HG03442 (cell line): ENCODE data around the gene CFAP299.

Experiments used
- ATAC-seq: cut with Tn5 transposase; IDR thresholded peaks from one replicate; pipeline ENCODE4 v1.9.1; 2021; ENCODE audit warnings: mild to moderate bottlenecking, moderate library complexity; ENCODE audit not compliant: unreplicated experiment

Gene CFAP299

DNA sequence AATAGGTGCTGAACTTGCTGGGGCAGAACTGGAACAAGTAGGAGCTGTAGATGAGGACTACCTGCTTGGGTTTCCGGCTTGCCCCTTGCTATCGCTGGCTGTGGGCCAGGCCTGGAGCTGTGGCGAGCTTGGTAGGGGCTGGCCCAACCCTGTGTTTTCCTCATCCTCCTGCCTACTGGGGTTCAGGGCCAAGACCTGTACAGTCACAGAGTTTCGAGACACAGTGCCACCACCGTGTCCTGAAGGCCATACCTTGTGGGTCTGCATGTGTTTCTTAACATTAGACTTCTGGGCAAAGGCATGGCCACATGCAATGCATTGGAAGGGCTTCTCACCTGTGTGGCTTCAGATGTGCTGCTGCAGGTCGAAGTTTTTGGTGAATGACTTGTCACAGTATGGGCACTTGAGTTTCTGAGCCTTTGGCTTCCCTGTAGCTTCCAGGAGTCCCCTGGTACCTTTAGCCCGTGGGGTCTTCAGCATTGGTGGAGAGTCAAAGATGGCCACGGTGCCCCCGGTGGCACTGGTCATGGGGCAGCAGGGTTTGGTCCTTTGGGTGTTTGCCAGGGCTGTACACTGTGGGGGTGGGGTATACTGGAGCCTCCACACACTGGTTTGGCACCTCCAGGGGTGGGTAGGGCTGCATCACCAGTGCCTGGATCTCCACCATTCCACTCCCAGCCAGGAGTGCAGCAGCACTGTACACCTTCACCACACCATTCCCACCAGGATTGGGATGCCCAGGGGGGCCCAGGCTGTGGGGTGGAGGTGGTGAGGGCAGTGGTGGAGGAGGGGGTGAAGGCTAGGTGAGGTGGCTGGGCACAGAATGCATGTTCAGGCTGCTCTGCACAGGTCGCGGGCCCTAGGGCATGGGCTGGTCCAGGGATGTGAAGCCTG is 52.1 kb downstream of the CFAP299 start:
- ATAC-seq = no peak

DNA sequence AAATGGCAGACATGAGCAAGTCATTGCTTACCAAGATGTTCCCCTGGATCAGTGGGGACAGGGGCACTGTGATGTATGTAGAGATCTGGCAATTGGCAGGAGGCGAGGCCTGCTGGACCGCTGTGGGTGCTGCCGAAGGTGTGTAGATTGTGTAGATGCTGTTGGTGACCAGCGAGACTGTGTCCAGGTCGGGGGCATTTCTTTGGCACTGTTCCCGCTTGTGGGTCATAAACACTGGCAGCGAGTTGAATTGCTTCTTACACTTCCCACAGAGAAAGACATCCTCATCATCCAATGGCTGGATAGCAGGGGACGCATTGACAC is 52.7 kb downstream of the CFAP299 start:
- no peak for ATAC-seq

GRCh38 chr4:80390178-80390577 is 54.6 kb downstream of the CFAP299 start:
- ATAC-seq = no peak

DNA sequence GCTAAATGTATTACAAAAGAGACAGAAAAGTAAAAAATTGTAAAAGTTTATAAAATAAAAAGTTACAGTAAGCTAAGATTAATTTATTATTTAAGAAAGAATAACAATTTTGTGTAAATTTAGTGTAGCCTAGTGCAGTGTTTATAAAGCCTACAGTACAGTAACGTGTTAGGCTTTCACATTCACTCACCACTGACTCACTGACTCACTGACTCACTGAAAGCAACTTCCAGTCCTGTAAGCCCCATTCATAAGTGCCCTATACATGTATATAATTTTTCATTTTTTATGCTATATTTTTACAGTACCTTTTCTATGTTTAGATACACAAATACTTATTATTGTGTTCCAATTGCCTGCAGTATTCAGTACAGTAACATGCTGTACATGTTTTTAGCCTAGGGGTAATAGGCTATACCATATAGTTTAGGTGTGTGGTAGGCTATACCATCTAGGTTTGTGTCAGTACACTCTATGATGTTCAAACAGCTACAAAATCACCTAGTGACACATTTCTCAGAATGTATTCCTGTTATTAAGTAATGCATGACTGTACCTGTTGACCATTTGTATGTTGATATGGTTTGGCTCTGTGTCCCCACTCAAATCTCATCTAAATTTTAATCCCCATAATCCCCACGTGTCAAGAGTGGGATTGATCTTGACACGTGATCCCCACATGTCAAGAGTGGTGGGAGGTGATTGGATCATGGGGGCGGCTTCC is 57.9 kb downstream of the CFAP299 start:
- ATAC-seq = peak; percentile 79

DNA sequence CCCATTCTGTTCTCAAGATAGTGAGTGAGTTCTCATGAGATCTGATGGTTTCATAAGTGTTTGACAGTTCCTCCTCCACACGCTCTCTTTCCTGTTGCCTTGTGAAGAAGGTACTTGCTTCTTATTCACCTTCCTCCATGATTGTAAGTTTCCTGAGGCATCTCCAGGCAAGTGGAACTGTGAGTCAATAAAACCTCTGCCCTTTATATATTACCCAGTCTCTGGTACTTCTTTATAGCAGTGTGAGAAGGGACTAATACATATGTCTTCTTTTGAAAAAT is 58.4 kb downstream of the CFAP299 start:
- no peak for ATAC-seq

GRCh38 chr4:80407246-80407645 is 71.7 kb downstream of the CFAP299 start:
- no peak for ATAC-seq

DNA sequence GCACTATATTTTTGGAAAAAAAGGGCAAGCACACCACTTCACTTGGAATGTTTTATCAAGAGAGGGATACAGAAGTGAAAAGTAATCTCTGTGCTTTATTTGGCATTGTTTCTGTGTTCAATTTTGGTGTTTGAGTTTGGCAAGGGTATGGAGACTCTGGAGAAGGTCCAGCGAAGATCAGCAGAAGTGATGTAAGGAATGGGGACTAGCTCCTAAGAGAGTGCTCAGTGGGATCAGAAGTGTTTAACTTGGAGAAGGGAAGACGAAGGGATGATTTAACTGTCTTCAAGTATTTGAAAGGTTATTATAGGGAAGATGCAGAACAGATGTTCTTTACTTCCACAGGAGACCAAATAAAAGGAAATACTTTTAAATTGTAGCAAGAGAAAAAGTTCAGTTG is 74.3 kb downstream of the CFAP299 start:
- no peak for ATAC-seq

DNA sequence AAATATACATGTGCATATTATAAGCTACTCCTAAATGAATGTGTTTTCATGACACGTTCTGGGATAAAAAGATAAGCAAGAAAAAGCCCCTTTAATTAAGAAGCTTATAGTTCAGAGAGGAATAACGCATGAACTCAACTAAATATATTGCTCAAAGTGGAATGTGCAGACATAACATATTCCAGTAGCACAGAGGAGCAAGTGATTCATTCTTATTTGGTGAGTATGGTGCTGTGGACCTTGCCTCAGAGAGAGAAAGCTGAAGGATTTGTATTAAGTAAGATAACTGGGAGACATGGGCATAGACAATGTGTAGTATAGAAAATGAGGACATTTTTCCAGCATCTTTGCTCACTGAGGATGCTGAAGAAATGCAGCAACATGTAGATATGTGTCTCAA is 76.8 kb downstream of the CFAP299 start:
- no peak for ATAC-seq

- no peak for ATAC-seq
These were observed 77.6 kb downstream of the CFAP299 start for GRCh38 chr4:80413086-80413485.

DNA sequence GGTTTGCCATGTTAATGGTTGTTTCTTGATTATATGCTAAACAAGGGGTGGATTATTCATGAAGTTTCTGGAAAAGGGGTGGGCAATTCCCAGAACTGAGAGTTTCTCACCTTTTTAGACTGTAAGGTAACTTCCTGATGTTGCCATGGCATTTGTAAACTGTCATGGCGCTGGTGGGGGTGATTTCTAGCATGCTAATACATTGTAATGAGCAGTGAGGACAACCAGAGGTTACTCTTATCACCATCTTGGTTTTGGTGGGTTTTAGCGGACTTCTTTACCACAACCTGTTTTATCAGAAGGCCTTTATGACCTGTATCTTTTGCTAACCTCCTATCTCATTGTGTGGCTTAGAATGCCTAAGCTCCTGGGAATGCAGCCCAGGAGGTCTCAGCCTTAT is 81.5 kb downstream of the CFAP299 start:
- ATAC-seq = no peak

GRCh38 chr4:80419946-80420345 is 84.4 kb downstream of the CFAP299 start:
- no peak for ATAC-seq

DNA sequence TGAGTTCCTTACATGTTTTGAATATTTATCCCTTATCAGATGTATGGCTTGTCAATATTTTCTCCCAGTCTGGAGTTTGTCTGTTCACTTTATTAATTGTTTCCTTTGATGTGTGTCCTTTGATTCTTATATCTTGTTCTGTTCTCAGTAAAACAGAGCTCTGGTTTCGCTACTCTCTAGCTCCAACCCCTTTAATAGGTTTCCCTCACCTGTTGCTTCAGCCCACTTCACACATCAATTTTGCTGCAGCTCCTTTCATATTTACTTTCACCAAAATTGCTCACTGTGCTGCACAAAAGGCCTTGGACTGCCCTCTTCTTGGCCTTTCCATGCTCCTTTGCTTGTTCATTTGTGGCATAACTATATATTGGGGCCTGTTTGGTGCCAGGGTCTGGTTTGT is 85.1 kb downstream of the CFAP299 start:
- no peak for ATAC-seq

GRCh38 chr4:80422727-80423404 is 87.3 kb downstream of the CFAP299 start:
- ATAC-seq = peak; percentile 68

- ATAC-seq = no peak
These were observed 88.2 kb downstream of the CFAP299 start for GRCh38 chr4:80423553-80424224.

DNA sequence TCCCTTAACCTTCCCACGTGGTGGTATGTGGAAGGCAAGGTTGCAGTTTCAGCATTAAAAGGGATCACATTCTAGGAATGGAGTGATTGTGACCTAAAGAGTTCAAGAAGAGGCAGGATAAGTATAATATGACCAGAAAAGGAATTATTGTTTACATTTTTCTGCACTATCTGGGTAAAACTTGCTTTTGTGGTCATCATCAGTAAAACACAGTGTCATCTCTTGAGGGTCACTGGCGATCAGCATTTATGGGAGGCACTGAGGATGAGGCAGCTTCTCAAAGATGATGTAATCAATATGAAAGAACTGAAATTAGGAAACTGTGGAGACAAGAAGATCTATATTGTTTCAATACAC is 88.7 kb downstream of the CFAP299 start:
- no peak for ATAC-seq

- no peak for ATAC-seq
These were observed 89.9 kb downstream of the CFAP299 start for GRCh38 chr4:80425124-80426100.

DNA sequence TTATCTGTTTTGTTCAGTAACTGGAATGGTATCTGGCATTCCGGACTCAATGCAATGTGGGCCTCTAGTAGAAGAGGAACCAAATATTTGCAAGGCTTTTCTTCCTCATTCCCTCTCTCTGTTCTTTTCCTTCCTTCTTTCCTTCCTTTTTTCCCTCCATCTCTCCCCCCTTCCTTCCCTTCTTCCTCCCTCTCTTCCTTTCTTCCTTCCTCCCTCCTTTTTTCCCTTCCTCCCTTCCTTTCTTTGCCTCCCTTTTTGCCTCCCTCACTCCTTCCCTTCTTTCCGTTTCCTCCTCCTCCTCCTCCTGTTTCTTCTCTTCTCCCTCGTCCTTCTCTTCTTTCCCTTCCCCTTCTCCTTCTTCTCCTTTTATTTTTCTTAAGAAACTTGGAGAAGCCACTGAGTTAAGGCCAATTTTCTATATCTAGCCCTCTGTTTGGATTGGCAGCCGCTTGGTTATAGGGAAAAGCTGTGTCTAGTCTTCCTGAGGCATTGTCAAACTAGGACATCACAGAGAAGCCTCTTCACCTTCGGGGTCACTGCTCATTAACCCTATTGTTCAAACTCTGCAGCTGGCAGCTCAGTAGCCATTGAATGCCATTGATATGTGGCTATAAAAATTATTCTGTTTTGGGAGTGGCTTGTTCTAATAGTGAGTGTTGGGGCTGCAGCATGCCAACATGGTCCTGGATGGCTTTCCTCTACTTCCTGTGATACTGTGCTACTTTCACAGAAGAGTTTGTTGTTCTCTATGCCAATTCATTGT is 95.9 kb downstream of the CFAP299 start:
- no peak for ATAC-seq

- no peak for ATAC-seq
These were observed 98.7 kb downstream of the CFAP299 start for GRCh38 chr4:80434238-80434637.

- ATAC-seq = no peak
These were observed 102.5 kb downstream of the CFAP299 start for GRCh38 chr4:80438016-80438415.
